Activated CD4-positive, alpha-beta T cell treated with anti-CD3 and anti-CD28 coated beads for 4 hours (primary cell): ENCODE results near the gene NR1D2.
"Not testable (repeated sequence)": the region's sequence is repeated elsewhere in the genome, so short reads cannot be mapped to it uniquely, and the experiment has no call there.

ENCODE experiments used
- DNase-seq, 2 donors: peaks; one replicate each; pipeline ENCODE4 v3.0.0-alpha.2; 2020

Gene NR1D2

DNA sequence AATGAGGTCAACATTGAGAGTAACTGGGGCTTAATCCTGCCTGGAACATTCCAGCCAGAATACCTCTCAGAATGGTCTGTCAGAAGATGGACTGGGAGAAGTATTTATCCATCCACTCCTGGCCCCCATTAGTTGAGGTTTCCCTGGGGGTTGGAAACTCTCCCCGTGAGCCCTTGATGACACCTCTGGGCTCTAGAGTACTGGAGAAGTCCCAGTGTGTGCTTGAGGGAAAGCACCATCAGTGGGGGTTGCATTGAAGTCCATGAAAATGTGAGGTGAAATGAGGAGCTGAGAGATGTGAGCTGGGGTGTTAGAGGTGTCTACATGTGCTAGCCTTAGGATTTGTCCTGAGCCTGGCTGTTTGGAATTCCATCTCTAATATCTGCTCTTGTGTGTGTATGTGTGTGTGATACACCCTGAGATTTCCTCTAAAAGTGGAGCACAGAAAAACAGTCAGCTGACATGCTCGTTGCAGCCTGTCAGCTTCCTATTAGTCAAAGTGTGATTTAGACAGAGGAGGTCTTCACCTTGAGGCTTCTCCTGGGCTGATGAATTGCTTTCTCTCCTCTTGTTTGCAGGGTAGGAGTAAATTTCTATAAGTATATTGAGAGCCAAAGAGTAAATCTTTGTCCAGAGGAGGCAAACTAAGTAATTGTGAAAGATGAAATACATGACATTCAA lies 67.6 kb downstream of the NR1D2 start:
- DNase-seq: no peak

DNA sequence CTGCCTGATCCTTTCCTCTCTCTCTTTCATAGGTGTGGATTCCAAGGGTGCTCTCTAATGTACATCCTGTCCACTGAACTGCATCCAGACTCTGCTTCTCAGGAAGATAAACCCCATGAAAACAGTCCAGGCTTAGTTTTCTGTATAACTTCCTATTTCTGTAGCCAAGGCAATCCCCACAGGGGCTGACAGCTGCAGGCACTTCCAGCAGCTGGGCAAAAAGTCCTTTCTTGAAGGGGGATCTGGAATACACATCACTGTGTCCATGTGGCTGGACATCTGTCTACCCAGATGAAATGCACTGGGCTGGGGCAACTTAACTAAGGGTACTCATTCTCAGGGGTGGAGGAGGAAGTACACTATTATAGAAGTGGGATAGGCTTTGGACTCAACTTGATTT lies 72.2 kb downstream of the NR1D2 start:
- DNase-seq: no peak

- DNase-seq: no peak
Observed at GRCh38 chr3:24018784-24019570, 73.9 kb downstream of the NR1D2 start.

DNA sequence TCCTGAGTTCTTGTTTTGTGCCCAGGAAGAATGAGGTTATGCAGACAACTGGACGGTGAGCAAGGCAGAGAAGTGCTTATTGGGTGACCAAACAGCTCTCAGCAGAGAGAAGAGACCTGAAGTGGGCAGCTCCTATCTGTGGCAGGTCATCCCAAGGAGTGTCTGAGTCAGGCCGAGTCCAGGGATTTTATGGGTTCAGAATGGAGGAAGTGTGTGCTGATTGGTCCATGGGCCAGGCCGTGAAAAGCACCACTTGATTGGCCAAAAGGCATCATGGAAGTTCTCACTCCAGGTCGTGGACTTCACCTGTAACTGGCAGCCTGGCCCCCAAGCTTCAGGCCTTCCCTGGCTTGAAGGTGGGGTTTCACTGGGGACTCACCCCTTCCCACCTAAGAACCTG lies 74.5 kb downstream of the NR1D2 start:
- no peak for DNase-seq

- no peak for DNase-seq
Observed at GRCh38 chr3:24020036-24020691, 75.1 kb downstream of the NR1D2 start.

DNA sequence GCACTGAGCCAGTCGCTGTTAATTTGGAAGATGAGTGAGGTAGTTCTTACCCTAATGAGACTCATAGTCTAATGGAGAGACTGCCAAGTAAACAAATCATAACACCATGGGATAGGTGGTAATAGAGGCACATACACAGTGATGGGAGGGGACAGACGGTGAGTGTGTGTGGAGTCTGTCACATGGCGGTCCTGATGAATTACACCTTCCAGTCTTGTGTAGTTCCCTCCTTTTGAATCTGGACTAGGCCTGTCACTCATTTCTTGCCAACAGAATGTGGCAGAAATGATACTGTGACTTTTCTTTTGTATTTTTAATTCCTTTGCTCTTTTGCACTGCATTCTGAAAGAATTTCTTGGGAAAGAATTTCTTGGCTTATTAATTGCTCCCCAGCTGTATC lies 78.1 kb downstream of the NR1D2 start:
- no peak for DNase-seq

GRCh38 chr3:24025805-24026204 lies 80.7 kb downstream of the NR1D2 start:
- no peak for DNase-seq

GRCh38 chr3:24026665-24027064 lies 81.6 kb downstream of the NR1D2 start:
- DNase-seq: not testable (repeated sequence)

GRCh38 chr3:24027946-24028345 lies 82.9 kb downstream of the NR1D2 start:
- no peak for DNase-seq
